Measurements from ENCODE around the gene MCEMP1.

DNA sequence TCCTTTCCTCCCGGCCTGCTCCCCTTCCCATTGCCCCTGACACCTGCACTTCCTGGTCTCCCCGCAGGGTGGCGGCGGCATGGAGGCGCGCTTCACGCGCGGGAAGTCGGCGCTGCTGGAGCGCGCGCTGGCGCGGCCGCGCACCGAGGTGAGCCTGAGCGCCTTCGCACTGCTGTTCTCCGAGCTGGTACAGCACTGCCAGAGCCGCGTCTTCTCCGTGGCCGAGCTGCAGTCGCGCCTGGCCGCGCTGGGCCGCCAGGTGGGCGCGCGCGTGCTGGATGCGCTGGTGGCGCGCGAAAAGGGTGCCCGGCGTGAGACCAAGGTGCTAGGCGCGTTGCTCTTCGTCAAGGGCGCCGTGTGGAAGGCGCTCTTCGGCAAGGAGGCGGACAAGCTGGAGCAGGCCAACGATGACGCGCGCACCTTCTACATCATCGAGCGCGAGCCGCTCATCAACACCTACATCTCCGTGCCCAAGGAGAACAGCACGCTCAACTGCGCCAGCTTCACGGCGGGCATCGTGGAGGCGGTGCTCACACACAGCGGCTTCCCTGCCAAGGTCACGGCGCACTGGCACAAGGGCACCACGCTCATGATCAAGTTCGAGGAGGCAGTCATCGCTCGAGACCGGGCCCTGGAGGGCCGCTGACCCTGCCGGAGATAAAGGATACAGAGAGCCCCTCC lies 5.4 kb downstream of the MCEMP1 start:
- TF ChIP-seq POLR2A (IDR thresholded peaks at IDR 0.05) (no peak), POLR2AphosphoS5 (IDR thresholded peaks at IDR 0.05) (no peak), EP300 (IDR thresholded peaks at IDR 0.05; ENCODE audit: low read depth) (no peak)
- TF ChIP-seq, protein P1, sequence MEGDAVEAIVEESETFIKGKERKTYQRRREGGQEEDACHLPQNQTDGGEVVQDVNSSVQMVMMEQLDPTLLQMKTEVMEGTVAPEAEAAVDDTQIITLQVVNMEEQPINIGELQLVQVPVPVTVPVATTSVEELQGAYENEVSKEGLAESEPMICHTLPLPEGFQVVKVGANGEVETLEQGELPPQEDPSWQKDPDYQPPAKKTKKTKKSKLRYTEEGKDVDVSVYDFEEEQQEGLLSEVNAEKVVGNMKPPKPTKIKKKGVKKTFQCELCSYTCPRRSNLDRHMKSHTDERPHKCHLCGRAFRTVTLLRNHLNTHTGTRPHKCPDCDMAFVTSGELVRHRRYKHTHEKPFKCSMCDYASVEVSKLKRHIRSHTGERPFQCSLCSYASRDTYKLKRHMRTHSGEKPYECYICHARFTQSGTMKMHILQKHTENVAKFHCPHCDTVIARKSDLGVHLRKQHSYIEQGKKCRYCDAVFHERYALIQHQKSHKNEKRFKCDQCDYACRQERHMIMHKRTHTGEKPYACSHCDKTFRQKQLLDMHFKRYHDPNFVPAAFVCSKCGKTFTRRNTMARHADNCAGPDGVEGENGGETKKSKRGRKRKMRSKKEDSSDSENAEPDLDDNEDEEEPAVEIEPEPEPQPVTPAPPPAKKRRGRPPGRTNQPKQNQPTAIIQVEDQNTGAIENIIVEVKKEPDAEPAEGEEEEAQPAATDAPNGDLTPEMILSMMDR (IDR thresholded peaks at IDR 0.05), result no peak

Data from transverse colon (tissue), 4 donors.